ENCODE results near the gene MBNL1. TPM values are rescaled to one million over a fixed set of nuclear protein-coding genes. Genes with fewer than 3 reads are reported as not detected.
"Not testable (repeated sequence)": the region's sequence is repeated elsewhere in the genome, so short reads cannot be mapped to it uniquely, and the experiment has no call there.

The MBNL1 gene
- total and polyA plus RNA-seq, 2 of the 4 experiments (the other 2 are of a cell fraction), result 127 to 664 TPM

DNA sequence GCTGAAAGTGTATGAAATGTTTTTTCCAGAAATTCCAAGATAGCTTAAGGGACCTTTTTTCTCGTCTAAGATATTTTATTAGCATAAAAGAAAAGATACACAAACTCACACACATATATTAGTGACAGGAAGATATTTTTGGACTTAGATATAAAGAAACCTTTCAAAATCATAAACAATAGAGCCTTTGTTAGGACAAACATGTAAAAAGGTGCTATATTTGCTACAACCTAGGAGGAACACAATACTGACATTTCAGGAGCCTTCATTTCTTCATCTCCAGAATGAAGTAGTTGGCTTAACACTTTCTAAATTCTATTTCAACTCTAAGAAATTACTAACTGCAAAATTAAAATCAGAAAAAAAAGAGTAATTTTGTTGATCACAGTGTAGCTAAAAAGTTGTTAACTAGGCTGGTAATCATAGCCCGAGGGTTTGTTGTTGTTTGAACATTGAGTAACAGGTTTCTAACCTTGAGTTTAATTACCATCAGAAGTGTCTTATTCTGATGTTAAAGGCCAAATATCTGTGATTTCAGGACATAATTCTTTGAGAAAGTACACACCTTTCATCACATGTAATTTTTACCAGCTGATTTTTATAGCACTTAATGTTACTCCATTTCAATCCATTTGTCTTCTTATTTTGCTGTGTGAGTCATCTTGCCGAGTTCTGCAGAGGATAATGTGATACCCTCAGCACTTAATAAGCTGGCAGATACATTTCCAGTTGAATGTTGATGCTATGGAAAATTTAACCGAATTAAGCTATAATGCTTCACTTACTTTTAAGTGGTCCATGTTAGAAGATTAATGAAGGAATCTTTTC, 97.3 kb downstream of the MBNL1 start:
- Histone ChIP-seq H4K8ac (ENCODE audit: low read depth in 2 of 2, low read length in 2 of 2) (no peak overlapping the region), H4K91ac (ENCODE audit: insufficient read depth, low read depth, low read length) (no peak overlapping the region), H3K4me3 (ENCODE audit: insufficient read depth, low read depth, low read length) (no peak overlapping the region), H3K79me1 (ENCODE audit: low read depth in 1 of 2, low read length in 2 of 2) (peaks cover 11 to 36% of the 10 kb centered on the region in 2 experiments), H2BK120ac (ENCODE audit: low read depth, low read length) (no peak overlapping the region), H3K9me3 (ENCODE audit: control insufficient read depth, insufficient read depth, low read length) (no peaks in the 10 kb centered on the region), H3K9me1 (ENCODE audit: insufficient read depth, low read length) (peaks cover 2% of the 10 kb centered on the region; the same call in 1 of the 2 replicates), H2AK5ac (ENCODE audit: low read depth, low read length) (no peak overlapping the region), H3K27ac (ENCODE audit: insufficient read depth, low read length) (no peak overlapping the region), H2AK9ac (replicated peaks; ENCODE audit: low read depth, low read length, poor library complexity) (no peak overlapping the region), H2BK15ac (ENCODE audit: low read depth, low read length) (no peak overlapping the region), H3K36me3 (ENCODE audit: control insufficient read depth, insufficient read depth, low read length) (no peaks in the 10 kb centered on the region), H2BK5ac (ENCODE audit: low read depth, low read length, poor library complexity, severe bottlenecking) (no peak overlapping the region), H2AFZ (replicated peaks; ENCODE audit: low read length, poor library complexity) (no peak overlapping the region), H4K20me1 (ENCODE audit: insufficient read depth, low read length) (peaks cover 33% of the 10 kb centered on the region; the same call in 1 of the 2 replicates), H3K56ac (ENCODE audit: extremely low read depth, insufficient read depth, low read length) (no peak overlapping the region), H3K4ac (ENCODE audit: low read depth, low read length) (no peak overlapping the region), H3K23ac (ENCODE audit: low read depth, low read length) (no peak overlapping the region), H4K5ac (ENCODE audit: low read depth, low read length) (no peak overlapping the region), H3K27me3 (ENCODE audit: control insufficient read depth, insufficient read depth, low read length) (no peaks in the 10 kb centered on the region), H3K4me1 (ENCODE audit: control insufficient read depth, insufficient read depth, low read length) (peaks cover 1% of the 10 kb centered on the region; the same call in 1 of the 2 replicates), H3K4me2 (ENCODE audit: low read depth, low read length) (no peak overlapping the region), H3K18ac (ENCODE audit: low read depth, low read length) (no peak overlapping the region), H2BK20ac (ENCODE audit: low read depth, low read length) (no peak overlapping the region), H3K14ac (replicated peaks; ENCODE audit: low read depth, low read length) (no peak overlapping the region), H3K9ac (ENCODE audit: low read depth, low read length) (no peak overlapping the region)
- WGBS, 2 experiments (ENCODE audit: extremely low coverage in 2 of 2, insufficient read length in 1 of 2), result no CpG with 5 or more reads among the region's 4 CpGs
- dilution Hi-C loops (cut with HindIII; ENCODE audit: low sequenced_read_pairs, unreplicated experiment) (no loop called here), intact Hi-C loops (cut with micrococcal nuclease) (no loop called here), in situ Hi-C loops (cut with MboI; ENCODE audit: low sequenced_read_pairs) (no loop called here)
- peak; percentile 72 for ATAC-seq (ENCODE audit: low read depth)
- BruUV-seq (replicated peaks), result no TSS peak
- CTCF ChIA-PET, result no interaction called here
- POLR2A ChIA-PET (ENCODE audit: unreplicated experiment), result no interaction called here
- TF ChIP-seq RCOR1 (IDR thresholded peaks at IDR 0.05; ENCODE audit: insufficient replicate concordance, low read length) (no peak), FOS (IDR thresholded peaks at IDR 0.05; ENCODE audit: low read depth, low read length) (peak; percentile 9; the same call in 1 of the 2 replicates)
- DNase-seq, result peak; percentile 59

- dilution Hi-C loops (cut with HindIII; ENCODE audit: low sequenced_read_pairs, unreplicated experiment); H3K27ac ChIP-seq (ENCODE audit: insufficient read depth, low read length); H3K36me3 ChIP-seq (ENCODE audit: control insufficient read depth, insufficient read depth, low read length); H2AFZ ChIP-seq (replicated peaks; ENCODE audit: low read length, poor library complexity); H2BK120ac ChIP-seq (ENCODE audit: low read depth, low read length); H3K27me3 ChIP-seq (ENCODE audit: control insufficient read depth, insufficient read depth, low read length); H4K5ac ChIP-seq (ENCODE audit: low read depth, low read length); BruUV-seq (replicated peaks); H3K56ac ChIP-seq (ENCODE audit: extremely low read depth, insufficient read depth, low read length); H3K4me1 ChIP-seq (ENCODE audit: control insufficient read depth, insufficient read depth, low read length); H3K9me1 ChIP-seq (ENCODE audit: insufficient read depth, low read length); intact Hi-C loops (cut with micrococcal nuclease); H3K4me3 ChIP-seq (ENCODE audit: insufficient read depth, low read depth, low read length); POLR2A ChIA-PET (ENCODE audit: unreplicated experiment); H2BK15ac ChIP-seq (ENCODE audit: low read depth, low read length); H2BK5ac ChIP-seq (ENCODE audit: low read depth, low read length, poor library complexity, severe bottlenecking); H4K91ac ChIP-seq (ENCODE audit: insufficient read depth, low read depth, low read length); H2AK9ac ChIP-seq (replicated peaks; ENCODE audit: low read depth, low read length, poor library complexity); H2BK20ac ChIP-seq (ENCODE audit: low read depth, low read length); H3K14ac ChIP-seq (replicated peaks; ENCODE audit: low read depth, low read length); ATAC-seq (ENCODE audit: low read depth); H3K4me2 ChIP-seq (ENCODE audit: low read depth, low read length); H3K4ac ChIP-seq (ENCODE audit: low read depth, low read length); DNase-seq; H3K9ac ChIP-seq (ENCODE audit: low read depth, low read length); H4K8ac ChIP-seq (ENCODE audit: low read depth in 2 of 2, low read length in 2 of 2); H3K23ac ChIP-seq (ENCODE audit: low read depth, low read length); H3K18ac ChIP-seq (ENCODE audit: low read depth, low read length); in situ Hi-C loops (cut with MboI; ENCODE audit: low sequenced_read_pairs); H2AK5ac ChIP-seq (ENCODE audit: low read depth, low read length); H3K9me3 ChIP-seq (ENCODE audit: control insufficient read depth, insufficient read depth, low read length): not testable (repeated sequence)
- CTCF ChIA-PET, result interaction anchor here (0.6 kb wide), 1 partner anchor 328 kb away, joined by 3 read pairs; no protein-coding TSS in a partner anchor
- peaks cover 32% of the 10 kb centered on the region for H4K20me1 ChIP-seq (ENCODE audit: insufficient read depth, low read length)
- H3K79me1 ChIP-seq (ENCODE audit: low read depth in 1 of 2, low read length in 2 of 2), result peaks cover 8 to 30% of the 10 kb centered on the region in 2 experiments
- no CpG with 5 or more reads among the region's 2 CpGs for WGBS, 2 experiments (ENCODE audit: extremely low coverage in 2 of 2, insufficient read length in 1 of 2)
Observed at GRCh38 chr3:152367192-152367591, 98.5 kb downstream of the MBNL1 start.
